Neural cell (in vitro differentiated cells): ENCODE measurements around the gene MAN2B1. TPM values are rescaled to one million over a fixed set of nuclear protein-coding genes. Genes with fewer than 3 reads are reported as not detected.

ENCODE experiments used
- H2AFZ ChIP-seq: fragments of 200-600, 300-800 bp; sonication (generic), shearing (Covaris generic); 2 replicates; pipeline ENCODE4 v1.6.0; 2014; ENCODE audit warnings: low read depth, mild to moderate bottlenecking, antibody characterized with exemption, low read length, moderate library complexity
- H3F3A ChIP-seq: fragments of 200-600 bp; shearing (Covaris generic); 2 replicates; pipeline ENCODE4 v1.6.1; 2016; ENCODE audit warnings: mild to moderate bottlenecking, moderate library complexity, mixed read lengths, antibody characterized with exemption, low read length; ENCODE audit not compliant: insufficient read depth, poor library complexity, severe bottlenecking
- H3K27ac ChIP-seq: fragments of 200-600, 300-800 bp; sonication (generic), shearing (Covaris generic); 2 replicates; pipeline ENCODE4 v1.5.1; 2014; ENCODE audit warnings: mild to moderate bottlenecking, low read length, moderate library complexity
- H3K27me3 ChIP-seq: fragments of 300-800, 200-600 bp; sonication (generic), shearing (Covaris generic); 2 replicates; pipeline ENCODE4 v1.6.0; 2014; ENCODE audit warnings: mild to moderate bottlenecking, low read depth, low read length, moderate library complexity; ENCODE audit not compliant: insufficient read depth
- H3K36me3 ChIP-seq: fragments of 300-800, 200-600 bp; sonication (generic), shearing (Covaris generic); 2 replicates; pipeline ENCODE4 v1.5.1; 2014; ENCODE audit warnings: mild to moderate bottlenecking, antibody characterized with exemption, low read length, moderate library complexity; ENCODE audit not compliant: insufficient read depth
- H3K4me2 ChIP-seq: fragments of 300-800, 200-600 bp; sonication (generic), shearing (Covaris generic); 2 replicates; pipeline ENCODE4 v1.6.0; 2014; ENCODE audit warnings: mild to moderate bottlenecking, low read length
- H3K4me3 ChIP-seq: fragments of 300-800, 200-600 bp; sonication (generic), shearing (Covaris generic); 2 replicates; pipeline ENCODE4 v1.5.1; 2014; ENCODE audit warnings: mild to moderate bottlenecking, low read length, moderate library complexity
- H3K79me2 ChIP-seq: fragments of 200-600 bp; shearing (Covaris generic); replicated peaks from 2 replicates; pipeline ENCODE4 v1.6.0; 2014; ENCODE audit warnings: mild to moderate bottlenecking, low read length, moderate library complexity; ENCODE audit not compliant: insufficient read depth
- H3K9ac ChIP-seq: fragments of 300-800, 200-600 bp; sonication (generic), shearing (Covaris generic); 2 replicates; pipeline ENCODE4 v1.6.1; 2016; ENCODE audit warnings: mild to moderate bottlenecking, low read length, mixed read lengths
- H3K9me2 ChIP-seq: fragments of 200-600 bp; shearing (Covaris generic); 2 replicates; pipeline ENCODE4 v1.6.1; 2016; ENCODE audit warnings: mild to moderate bottlenecking, low read length, mixed read lengths; ENCODE audit not compliant: insufficient read depth
- H3K9me3 ChIP-seq: fragments of 200-600, 300-800 bp; sonication (generic), shearing (Covaris generic); 2 replicates; pipeline ENCODE4 v1.6.1; 2016; ENCODE audit warnings: mild to moderate bottlenecking, mixed run types, low read length, moderate library complexity, mixed read lengths
- H4K20me1 ChIP-seq: fragments of 200-600 bp; shearing (Covaris generic); 2 replicates; pipeline ENCODE4 v1.6.1; 2016; ENCODE audit warnings: mild to moderate bottlenecking, mixed run types; ENCODE audit not compliant: insufficient read depth
- CTCF ChIP-seq: fragments of 450-650 bp; IDR thresholded peaks from 2 replicates; pipeline ENCODE4 v1.5.1; 2014; ENCODE audit warnings: antibody characterized with exemption, mild to moderate bottlenecking, moderate library complexity; ENCODE audit not compliant: poor library complexity, severe bottlenecking
- EP300 ChIP-seq: fragments of 450-650 bp; conservative IDR thresholded peaks from 2 replicates; pipeline ENCODE4 v1.6.1; 2014; ENCODE audit warnings: antibody characterized with exemption, mild to moderate bottlenecking, moderate library complexity; ENCODE audit not compliant: poor library complexity, severe bottlenecking
- EZH2 ChIP-seq: fragments of 200-600, 300-800 bp; shearing (Covaris generic), sonication (generic); IDR thresholded peaks from 2 replicates; pipeline ENCODE4 v1.6.1; 2014; ENCODE audit warnings: antibody characterized with exemption, low read length, borderline replicate concordance, mild to moderate bottlenecking; ENCODE audit not compliant: insufficient read depth, poor library complexity, severe bottlenecking
- MXI1 ChIP-seq: fragments of 450-650 bp; conservative IDR thresholded peaks from 2 replicates; pipeline ENCODE4 v1.6.1; 2014; ENCODE audit warnings: antibody characterized with exemption, mild to moderate bottlenecking; ENCODE audit not compliant: poor library complexity, severe bottlenecking
- POLR2AphosphoS5 ChIP-seq: IDR thresholded peaks from 2 replicates; pipeline ENCODE4 v1.6.1; 2012
- RAD21 ChIP-seq: fragments of 450-650 bp; conservative IDR thresholded peaks from 2 replicates; pipeline ENCODE4 v1.6.1; 2014; ENCODE audit warnings: antibody characterized with exemption, mild to moderate bottlenecking, moderate library complexity
- REST ChIP-seq: IDR thresholded peaks from 2 replicates; pipeline ENCODE4 v1.6.1; 2012; ENCODE audit warnings: borderline replicate concordance
- SMC3 ChIP-seq: fragments of 450-650 bp; conservative IDR thresholded peaks from 2 replicates; pipeline ENCODE4 v1.6.1; 2014; ENCODE audit warnings: antibody characterized with exemption, mild to moderate bottlenecking, moderate library complexity; ENCODE audit not compliant: poor library complexity
- TAF1 ChIP-seq: IDR thresholded peaks from 2 replicates; pipeline ENCODE4 v1.6.1; 2012; ENCODE audit warnings: low read depth
- polyA plus RNA-seq: library from polyadenylated mRNA; depleted of rRNA; stranded (reverse); fragments of >200 nt; gene quantifications from 2 replicates; pipeline ENCODE4 v1.2.3, GENCODE V29; 2014

MAN2B1 gene
- polyA plus RNA-seq, 1 donor from 2014 or later = 11.5 TPM

- H4K20me1 ChIP-seq = no peaks in the 10 kb centered on the region
- no peaks in the 10 kb centered on the region for H3K36me3 ChIP-seq
- H3K9ac ChIP-seq = no peak overlapping the region
- H3K79me2 ChIP-seq = no peaks in the 10 kb centered on the region
- H3K9me3 ChIP-seq = no peaks in the 10 kb centered on the region
- H3K9me2 ChIP-seq = no peaks in the 10 kb centered on the region
- TF ChIP-seq TAF1 = no peak
- no peak for TF ChIP-seq MXI1
- no peak for TF ChIP-seq REST
- TF ChIP-seq RAD21 = no peak
- no peak for TF ChIP-seq EP300
- no peak for TF ChIP-seq EZH2
- TF ChIP-seq POLR2AphosphoS5 = no peak
- TF ChIP-seq SMC3 = no peak
- no peak for TF ChIP-seq CTCF
- H3K27me3 ChIP-seq = no peaks in the 10 kb centered on the region
- H3K27ac ChIP-seq = no peak overlapping the region
- no peak overlapping the region for H2AFZ ChIP-seq
- no peak overlapping the region for H3K4me2 ChIP-seq
- no peaks in the 10 kb centered on the region for H3F3A ChIP-seq
- H3K4me3 ChIP-seq = no peak overlapping the region
Measured at GRCh38 chr19:12689581-12690216, 23.2 kb upstream of the MAN2B1 start.

- Histone ChIP-seq H2AFZ (no peak overlapping the region), H3K4me3 (no peak overlapping the region), H3K9me3 (no peaks in the 10 kb centered on the region), H3K9ac (no peak overlapping the region), H3K36me3 (no peaks in the 10 kb centered on the region), H3F3A (no peaks in the 10 kb centered on the region), H3K9me2 (no peaks in the 10 kb centered on the region), H3K27ac (no peak overlapping the region), H3K27me3 (no peaks in the 10 kb centered on the region), H3K4me2 (no peak overlapping the region), H4K20me1 (no peaks in the 10 kb centered on the region), H3K79me2 (no peaks in the 10 kb centered on the region)
- TF ChIP-seq RAD21 (no peak), EZH2 (no peak), CTCF (no peak), REST (no peak), EP300 (no peak), MXI1 (no peak), TAF1 (no peak)
Measured at GRCh38 chr19:12689012-12689411, 22.5 kb upstream of the MAN2B1 start.
